GM19193 (cell line): ENCODE data around the gene TRO.

Source experiments
- POLR2A ChIP-seq: IDR thresholded peaks from 4 replicates; pipeline ENCODE4 v1.6.1; 2011; ENCODE audit not compliant: insufficient read depth, insufficient read length; ENCODE audit errors: extremely low read depth

Gene TRO

GRCh38 chrX:54920610-54921426 lies at the start of gene TRO:
Gene TRO, plus strand, starts transcription at chrX:54920824. Its CDS starts 1,423 bp downstream, at chrX:54922247.
- TF ChIP-seq POLR2A, result no peak

- TF ChIP-seq POLR2A, result no peak
These were observed 34.9 kb upstream of the TRO start for GRCh38 chrX:54885740-54886139.

- TF ChIP-seq POLR2A, result no peak
These were observed 29.1 kb upstream of the TRO start for GRCh38 chrX:54891573-54891972.

- TF ChIP-seq POLR2A, result no peak
These were observed 26.5 kb upstream of the TRO start for GRCh38 chrX:54894159-54894558.

GRCh38 chrX:54909941-54910340 lies 10.7 kb upstream of the TRO start:
- TF ChIP-seq POLR2A, result no peak

GRCh38 chrX:54921427-54922021 lies 900 bp downstream of the TRO start:
- no peak for TF ChIP-seq POLR2A

- TF ChIP-seq POLR2A, result no peak
These were observed 1.9 kb downstream of the TRO start for GRCh38 chrX:54922547-54922946.

GRCh38 chrX:54923376-54923775 lies 2.8 kb downstream of the TRO start:
- no peak for TF ChIP-seq POLR2A

GRCh38 chrX:54926978-54927377 lies 6.4 kb downstream of the TRO start:
- no peak for TF ChIP-seq POLR2A

GRCh38 chrX:54928876-54929275 lies 8.3 kb downstream of the TRO start:
- TF ChIP-seq POLR2A, result no peak

- no peak for TF ChIP-seq POLR2A
These were observed 9.8 kb downstream of the TRO start for GRCh38 chrX:54930291-54931049.

GRCh38 chrX:54931107-54931506 lies 10.5 kb downstream of the TRO start:
- TF ChIP-seq POLR2A, result no peak

- TF ChIP-seq POLR2A, result no peak
These were observed 12.7 kb downstream of the TRO start for GRCh38 chrX:54933150-54933826.

GRCh38 chrX:54934058-54934457 lies 13.4 kb downstream of the TRO start:
- no peak for TF ChIP-seq POLR2A

- TF ChIP-seq POLR2A, result no peak
These were observed 14.3 kb downstream of the TRO start for GRCh38 chrX:54934890-54935289.
